Stimulated activated CD4-positive, alpha-beta T cell treated with anti-CD3 and anti-CD28 coated beads, TNF-alpha, amount 100 ng/mL, for 24 hours (primary cell): ENCODE results near the gene E2F7.
"Not testable (repeated sequence)": the region's sequence is repeated elsewhere in the genome, so short reads cannot be mapped to it uniquely, and the experiment has no call there.

ENCODE experiments used
- DNase-seq, 3 experiments: peaks; one replicate each; pipeline ENCODE4 v3.0.0-alpha.2; 2020; ENCODE audit warnings: low read depth in 3 of 3

The E2F7 gene, protein sequence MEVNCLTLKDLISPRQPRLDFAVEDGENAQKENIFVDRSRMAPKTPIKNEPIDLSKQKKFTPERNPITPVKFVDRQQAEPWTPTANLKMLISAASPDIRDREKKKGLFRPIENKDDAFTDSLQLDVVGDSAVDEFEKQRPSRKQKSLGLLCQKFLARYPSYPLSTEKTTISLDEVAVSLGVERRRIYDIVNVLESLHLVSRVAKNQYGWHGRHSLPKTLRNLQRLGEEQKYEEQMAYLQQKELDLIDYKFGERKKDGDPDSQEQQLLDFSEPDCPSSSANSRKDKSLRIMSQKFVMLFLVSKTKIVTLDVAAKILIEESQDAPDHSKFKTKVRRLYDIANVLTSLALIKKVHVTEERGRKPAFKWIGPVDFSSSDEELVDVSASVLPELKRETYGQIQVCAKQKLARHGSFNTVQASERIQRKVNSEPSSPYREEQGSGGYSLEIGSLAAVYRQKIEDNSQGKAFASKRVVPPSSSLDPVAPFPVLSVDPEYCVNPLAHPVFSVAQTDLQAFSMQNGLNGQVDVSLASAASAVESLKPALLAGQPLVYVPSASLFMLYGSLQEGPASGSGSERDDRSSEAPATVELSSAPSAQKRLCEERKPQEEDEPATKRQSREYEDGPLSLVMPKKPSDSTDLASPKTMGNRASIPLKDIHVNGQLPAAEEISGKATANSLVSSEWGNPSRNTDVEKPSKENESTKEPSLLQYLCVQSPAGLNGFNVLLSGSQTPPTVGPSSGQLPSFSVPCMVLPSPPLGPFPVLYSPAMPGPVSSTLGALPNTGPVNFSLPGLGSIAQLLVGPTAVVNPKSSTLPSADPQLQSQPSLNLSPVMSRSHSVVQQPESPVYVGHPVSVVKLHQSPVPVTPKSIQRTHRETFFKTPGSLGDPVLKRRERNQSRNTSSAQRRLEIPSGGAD

DNA sequence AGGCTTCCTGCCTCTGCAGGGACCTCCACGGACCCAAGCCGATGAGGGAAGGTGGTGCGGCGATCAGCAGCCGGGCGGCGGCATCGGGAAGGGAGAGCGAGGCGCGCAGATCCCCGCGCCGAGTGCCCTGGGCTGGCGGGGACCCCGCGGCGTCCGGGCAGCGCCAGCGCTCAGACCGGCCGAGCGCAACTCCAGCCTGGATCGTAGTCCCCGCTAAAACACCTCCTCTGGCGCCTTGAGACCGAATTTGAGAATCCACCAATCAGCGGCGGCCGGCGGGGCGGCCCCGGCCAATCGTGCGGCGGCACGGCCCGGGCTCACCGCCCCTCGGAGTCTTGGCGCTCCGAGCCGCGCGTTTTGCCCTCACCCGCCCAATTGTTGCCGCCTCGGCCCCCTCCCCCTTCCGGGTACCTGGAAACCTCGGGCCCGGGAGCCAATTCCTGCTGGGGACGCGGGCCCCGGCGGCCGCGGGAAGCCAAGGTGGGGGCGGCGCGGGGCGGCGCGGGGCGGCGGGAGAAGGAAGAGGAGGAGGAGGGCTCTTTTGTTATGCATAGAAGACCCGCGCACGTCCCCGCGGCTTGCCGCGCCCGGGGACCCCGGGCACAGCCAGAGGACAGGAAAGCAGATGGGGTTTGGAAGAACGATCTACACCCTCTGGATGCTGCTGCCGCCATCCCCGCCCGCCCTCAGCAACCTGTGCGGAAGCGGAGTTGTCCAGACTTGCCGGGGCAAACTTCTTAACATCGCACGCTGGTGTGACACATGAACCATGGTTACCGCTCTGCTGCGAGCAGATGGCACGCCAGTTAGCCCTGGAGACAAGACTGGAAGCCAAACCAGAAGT, at the start of gene E2F7:
Gene E2F7, minus strand, starts transcription at position 209 of the 844 bp plus-strand sequence. CDS start 934 bp downstream, outside the sequence.
- peak; percentile 69 to 89 (median 74) for DNase-seq

DNA sequence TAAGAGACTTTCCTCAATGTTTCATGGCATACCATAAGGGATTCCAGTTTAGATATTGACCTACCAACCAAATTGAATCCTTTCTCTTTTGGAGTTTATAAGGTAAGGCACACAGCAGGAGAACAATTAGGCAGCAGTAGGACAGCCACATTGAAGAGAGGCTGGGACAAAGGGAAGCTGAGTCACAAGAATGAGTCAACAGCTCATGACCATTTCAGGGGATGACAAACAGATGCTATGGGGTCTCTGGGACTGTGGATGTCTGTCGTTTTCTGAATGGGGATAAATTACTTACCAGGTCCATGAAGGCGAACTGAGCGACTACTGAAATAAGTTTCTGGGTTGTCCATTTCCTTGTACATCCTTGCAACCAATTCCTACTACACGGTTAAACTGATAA, 48.6 kb upstream of the E2F7 start:
- DNase-seq, result no peak

DNA sequence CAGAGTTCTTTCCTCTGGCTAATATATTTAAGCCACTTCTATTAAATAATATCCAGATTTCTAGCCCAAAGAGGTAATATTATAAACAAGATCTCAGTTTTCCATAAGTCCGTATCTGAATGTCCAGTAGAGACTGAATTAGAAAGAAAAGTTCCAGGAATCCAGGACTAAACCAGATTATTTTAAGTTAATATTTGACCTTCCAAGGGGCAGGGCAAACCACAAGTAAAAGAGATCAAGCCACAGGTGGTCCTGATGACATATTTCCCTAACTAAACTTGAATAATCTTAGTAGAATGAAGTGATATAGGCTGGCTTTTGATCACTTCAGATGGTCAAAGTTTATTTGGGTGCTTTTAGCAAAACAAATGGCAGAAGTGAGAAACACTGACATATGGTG, 43.3 kb upstream of the E2F7 start:
- DNase-seq, result no peak

DNA sequence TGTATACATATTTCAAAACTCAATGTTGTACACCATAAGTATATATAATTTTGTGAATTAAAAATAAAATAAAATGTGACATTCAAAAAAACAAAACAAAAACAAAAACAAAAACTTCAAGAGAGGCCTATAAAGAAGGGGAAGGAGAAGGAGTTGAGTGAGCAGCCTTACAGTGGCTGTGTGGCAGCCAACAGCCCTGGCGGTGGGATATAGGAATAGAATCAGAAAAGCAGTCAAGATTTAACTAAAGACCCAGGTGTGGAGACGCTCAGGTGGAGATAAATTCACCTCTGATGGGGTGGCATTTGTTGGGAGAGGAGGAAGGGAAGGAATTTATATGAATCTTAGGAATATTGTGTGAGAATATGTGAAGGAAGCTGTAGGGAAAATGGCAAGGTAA, 41.8 kb upstream of the E2F7 start:
- DNase-seq, result no peak

DNA sequence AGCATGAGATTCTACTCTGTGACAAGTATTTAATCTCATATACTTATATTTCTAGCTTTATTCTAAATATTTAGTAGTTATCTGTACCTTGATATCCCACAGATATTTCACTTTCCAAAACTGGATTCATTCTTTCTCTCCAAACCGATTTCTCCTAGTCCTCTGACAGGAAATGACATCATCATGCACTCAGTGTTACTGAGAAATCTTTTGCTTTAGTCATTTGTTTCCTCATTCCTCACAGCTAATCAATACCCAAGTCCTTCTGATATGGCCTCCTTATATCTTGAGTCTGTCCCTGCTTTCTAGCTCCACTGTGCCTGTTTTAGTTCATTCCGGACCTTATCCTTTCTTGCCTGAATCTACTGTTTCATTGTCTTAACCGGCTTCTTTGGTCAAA, 39.4 kb upstream of the E2F7 start:
- no peak for DNase-seq

DNA sequence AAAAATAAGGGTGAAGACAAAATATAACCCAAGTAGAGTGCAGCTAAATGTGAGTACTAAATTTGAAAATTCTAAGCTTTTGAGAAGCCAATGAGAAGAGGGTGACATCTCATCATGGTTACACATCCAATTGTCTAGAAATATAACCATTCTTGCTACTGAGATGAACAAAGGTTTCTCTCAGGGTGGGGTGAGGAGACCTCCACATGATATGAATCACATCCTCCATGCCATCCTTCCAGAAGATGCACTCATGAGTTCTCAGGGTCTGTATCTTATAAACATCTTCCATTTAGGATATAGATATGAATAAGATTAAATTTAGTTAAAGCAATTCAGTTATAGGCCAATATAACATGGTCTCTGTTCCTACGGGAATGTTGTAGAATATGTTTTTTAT, 38.9 kb upstream of the E2F7 start:
- DNase-seq, result no peak

DNA sequence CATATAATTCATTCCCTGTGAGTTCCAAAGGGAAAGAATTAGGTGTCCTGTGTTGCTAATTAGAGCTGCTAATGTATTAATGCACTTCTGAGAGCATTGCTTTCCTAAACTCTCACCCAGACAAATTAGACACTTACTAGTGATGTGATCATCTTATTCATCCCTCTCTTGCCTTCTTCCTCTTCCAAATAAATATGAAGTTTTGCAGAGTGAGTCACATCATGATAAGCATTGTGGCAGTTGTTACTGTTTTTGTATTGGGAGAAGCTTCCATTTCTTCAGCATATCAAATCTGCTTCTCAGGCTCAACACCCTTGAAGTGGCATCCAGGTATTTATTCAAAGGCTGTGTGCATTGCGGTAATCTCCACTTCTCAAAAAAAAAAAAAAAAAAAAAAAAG, 37.3 kb upstream of the E2F7 start:
- DNase-seq, result no peak

DNA sequence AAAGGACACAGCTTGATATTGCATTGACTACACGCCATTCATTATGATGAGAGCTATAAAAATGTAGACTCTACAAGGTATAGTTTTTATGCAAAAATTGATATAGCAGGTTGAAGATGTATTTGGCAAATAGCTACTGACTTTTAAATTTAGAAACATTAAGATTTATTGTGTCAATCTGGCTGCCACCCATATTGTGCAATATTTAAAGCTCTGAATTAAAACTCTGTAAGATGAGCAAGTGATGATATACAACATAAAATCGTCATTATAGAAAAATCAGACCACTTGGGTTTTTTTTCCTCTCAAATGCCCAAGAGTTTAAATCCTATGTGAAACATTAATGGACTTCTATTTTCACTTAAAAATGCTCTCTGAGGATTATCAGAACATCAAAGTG, 36.8 kb upstream of the E2F7 start:
- no peak for DNase-seq

DNA sequence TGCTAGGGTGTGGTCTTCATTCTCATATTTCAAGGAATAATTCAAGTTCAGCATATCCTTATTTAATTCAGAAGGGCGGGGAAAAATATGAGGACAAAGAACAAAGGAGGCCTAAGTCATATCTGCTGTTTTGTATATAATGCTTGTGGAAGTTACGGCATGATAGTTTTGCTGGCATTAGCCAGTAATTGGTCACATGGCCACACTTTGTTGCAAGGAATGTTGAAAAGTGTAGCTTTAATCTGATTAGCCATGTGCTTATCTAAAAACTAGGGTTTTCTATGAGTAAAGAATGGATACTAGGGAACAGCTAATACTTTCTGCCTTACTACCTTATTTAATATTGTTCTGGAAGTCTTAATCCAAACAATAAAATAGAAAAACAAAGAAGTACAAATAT, 34.4 kb upstream of the E2F7 start:
- DNase-seq, result no peak

DNA sequence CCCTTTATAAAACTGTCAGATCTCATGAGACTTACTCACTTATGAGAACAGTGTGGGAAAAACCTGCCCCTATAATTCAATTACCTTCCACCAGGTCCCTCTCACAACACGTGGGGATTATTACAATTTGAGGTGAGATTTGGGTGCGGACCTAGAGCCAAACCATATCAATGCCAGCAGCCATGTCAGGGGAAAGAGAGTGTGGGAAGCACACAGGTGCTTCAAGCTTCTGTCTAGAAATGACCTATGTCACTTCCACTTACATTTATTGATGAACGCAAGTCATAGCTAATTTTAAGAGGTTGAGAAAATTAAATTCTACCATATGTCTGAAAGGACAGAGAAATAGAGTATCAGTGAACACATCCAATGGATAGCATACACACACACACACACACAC, 32.5 kb upstream of the E2F7 start:
- DNase-seq, result no peak

DNA sequence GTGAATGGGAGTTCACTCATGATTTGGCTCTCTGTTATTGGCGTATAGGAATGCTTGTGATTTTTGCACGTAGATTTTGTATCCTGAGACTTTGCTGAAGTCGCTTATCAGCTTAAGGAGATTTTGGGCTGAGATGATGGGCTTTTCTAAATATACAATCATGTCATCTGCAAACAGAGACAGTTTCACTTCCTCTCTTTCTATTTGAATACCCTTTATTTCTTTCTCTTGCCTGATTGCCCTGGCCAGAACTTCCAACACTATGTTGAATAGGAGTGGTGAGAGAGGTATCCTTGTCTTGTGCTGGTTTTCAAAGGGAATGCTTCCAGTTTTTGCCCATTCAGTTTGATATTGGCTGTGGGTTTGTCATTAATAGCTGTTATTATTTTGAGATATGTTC, 26.9 kb upstream of the E2F7 start:
- DNase-seq, result not testable (repeated sequence)

DNA sequence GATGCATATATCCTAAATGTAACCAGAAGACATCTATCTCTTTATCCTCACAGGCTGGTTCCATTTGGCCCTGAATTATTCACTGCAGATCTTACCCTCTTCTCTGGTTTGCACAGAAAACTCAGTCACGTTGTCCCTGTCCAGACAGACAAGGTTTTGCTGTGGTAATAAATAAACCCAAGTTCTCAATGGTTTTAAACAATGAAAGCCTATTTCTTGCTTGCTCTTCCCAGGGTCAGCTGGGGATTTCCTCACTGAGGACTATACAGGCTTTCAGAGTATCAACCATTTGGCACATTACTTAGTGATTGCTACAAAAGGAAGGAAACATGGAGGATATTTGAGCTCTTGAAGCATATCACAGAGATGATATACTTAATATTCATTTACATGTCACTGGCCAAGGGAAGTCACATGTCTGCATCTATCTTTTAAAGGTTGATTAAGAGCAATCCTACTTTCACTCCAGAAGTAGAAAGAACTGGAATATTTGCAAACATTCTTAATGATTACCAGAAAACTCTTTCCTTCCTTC, 24.4 kb upstream of the E2F7 start:
- no peak for DNase-seq

DNA sequence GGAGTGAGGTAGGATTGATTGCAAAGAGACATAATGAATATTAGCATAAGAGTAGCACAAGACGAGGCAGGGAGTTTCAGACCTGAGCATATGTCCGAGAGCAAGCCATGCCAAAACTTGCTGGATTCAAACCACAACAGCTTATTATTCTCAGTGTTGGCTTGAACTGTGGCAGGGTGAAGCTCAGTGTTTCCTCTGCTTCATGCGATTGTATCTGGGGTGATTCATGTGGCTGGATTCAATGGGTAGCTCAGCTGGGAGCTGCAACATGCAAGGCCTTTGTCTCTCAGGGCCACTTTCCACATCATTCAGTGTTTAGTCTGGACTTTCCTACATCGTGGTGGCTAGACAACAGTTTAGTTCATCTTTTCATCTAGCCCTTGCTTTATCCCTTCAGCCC, 22.1 kb upstream of the E2F7 start:
- DNase-seq, result no peak

DNA sequence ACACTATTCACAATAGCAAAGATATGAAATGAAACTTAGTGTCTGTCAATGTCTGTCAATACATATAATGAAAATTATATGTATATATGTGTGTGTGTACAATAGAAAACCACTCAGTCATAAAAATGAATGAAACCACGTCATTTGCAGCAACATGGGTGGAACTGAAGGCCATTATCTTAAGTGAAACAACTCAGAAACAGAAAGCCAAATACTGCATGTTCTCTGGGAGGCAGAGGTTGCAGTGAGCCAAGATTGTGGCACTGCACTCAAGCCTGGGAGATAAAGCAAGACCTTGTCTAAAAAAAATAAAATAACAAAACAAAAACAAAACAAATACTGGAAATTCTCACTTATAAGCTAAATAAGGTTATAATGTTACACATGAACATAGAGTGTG, 16.7 kb upstream of the E2F7 start:
- DNase-seq, result no peak

DNA sequence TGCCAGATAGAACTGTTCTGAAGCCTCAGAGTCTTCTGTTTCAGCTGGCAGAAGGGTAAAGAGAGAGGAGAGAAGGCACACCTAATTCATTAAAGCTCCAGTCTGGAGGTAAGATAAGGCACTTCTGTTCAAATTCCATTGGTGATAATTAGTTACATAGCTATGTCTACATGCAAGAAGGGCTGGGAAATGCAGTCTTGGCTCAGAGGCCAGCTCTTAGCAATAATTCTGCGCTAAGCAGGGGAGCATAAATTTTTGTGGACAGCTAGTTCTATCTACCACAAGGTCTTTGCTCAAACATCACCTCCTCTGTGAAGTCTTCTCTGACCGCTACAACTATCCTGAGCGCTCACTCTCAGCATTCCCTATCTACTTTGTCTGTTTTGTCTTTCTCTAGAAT, 14.3 kb upstream of the E2F7 start:
- DNase-seq, result no peak

DNA sequence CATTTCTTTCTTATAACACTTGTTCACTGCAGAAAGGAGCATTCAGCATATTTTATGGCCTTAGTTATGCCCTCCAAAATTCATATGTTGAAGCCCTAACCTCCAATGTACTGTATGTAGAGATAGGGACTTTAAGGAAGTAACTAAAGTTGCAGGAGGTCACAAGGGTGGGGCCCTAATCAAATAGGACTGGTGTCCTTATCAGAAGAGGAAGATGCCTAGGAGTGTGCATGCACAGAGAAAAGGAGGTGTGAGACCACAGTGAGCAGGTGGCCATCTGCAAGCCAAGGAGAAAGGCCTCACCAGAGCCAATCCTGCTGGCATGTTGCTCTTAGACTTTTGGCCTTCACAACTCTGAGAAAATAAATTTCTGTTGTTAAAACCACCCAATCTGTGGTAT, 12.9 kb upstream of the E2F7 start:
- no peak for DNase-seq

DNA sequence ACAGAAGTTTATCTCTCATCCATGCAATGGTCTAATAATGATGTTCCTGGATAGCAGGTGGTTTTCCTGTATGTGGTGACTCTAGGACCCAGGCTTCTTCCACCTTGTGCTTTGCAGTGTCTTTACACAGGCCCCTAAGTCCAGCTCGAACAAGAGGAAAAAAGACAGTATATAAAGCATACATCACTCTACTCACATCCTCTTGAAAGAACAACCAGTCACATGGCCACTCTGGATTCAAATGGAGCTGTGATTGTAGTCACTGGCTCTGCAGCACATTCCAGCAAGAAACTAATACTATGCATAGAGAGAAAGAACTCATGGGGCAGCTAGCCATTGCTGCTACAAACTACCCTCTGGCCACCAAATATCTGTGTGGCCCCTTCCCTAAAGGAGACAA, 11.5 kb upstream of the E2F7 start:
- DNase-seq, result no peak

DNA sequence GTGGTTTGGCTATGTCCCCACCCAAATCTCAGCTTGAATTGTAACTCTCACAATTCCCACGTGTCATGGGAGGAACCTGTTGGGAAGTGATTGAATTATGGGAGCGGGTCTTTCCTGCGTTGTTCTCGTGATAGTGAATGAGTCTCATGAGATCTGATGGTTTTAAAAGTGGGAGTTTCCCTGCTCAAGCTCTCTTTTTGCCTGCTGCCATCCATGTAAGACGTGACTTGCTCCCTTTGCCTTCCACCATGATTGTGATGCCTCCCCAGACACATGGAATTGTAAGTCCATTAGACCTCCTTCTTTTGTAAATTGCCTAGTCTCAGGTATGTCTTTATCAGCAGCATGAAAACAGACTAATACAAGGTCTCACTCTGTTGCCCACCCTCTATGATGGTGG, 8.5 kb upstream of the E2F7 start:
- not testable (repeated sequence) for DNase-seq

DNA sequence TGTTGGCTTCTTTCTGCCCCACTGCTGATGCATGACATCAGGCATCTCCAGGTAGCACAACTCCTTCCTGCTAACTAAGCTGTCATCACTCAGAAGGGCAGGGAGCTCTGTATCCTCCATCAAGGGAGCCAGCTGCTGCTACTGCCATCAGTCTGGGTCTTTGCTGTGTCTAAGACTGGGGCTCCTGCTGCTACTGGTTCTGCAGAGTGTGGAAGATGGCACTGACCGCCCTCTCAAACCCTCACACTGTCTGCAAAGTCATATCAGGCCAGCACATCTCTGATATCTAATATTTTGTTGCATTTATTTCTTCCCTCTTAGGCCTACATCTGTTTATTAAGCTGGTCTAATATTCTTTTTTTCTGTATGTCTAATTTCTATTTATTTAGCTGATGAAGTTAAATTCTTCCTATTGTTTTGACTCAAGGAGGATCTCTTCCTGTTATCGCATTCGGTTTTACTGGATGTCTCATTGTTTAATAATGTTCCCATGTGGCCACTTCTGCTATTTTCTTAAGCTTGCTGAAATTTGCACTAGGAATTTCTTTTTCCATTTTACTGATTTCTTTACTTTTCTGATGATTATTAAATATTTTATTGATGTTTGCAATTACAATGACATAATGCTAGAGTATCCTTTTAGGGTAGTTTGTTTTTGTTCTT, 7.6 kb upstream of the E2F7 start:
- no peak for DNase-seq

DNA sequence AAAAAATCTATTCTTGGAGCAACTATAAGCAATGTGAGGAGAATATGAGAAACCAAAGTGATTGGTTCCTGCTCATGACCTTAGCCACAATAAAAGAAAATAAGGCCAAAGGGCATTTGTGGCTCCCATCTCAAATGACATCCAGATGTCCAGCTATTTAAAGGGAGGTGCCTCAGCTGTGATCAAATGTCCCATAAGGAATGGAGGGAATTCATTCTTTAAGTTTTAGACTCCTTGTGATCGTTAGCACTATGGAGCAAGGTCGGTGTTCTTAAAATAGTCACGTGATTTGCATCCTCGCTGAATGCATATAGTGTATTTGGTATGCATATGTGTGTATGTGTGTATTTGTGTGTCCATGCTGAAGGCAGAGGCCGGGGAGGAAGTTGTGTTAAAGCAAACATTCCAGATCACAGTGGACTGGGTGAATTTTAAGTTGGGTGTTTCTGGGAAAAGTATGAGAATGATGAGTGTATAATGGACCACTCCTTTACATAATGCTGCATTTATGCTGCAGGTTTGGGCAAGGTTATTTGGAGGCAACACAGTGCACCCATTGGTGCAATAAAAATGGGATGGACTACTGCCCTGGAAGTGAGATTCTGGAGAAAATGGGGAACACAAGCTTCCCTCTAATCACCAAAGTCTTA, 5.6 kb upstream of the E2F7 start:
- no peak for DNase-seq

DNA sequence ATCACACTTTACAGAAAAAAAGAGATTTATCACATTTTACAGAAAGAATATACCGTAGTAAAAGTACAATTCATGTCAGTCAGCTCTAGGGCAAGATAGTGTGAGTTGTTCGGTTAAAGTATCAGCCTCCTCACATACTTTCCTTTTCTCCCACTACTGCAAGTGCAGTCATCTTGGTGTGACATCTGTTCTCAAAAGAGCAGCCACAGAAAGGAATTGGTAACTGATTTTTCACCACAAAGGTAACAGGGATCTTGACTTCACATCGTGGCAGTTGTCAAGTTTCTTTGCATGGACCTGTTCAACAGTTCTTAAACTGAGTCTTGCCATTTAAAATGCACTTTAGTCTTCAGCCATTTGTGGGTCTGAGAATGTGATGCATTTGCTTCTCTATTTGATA, 5.0 kb upstream of the E2F7 start:
- DNase-seq, result no peak
